ENCODE data around the gene CHAMP1.

GRCh38 chr13:114272977-114273376 lies 41.3 kb upstream of the CHAMP1 start:
- no peak for TF ChIP-seq CTCF (IDR thresholded peaks at IDR 0.05)
- no peak for TF ChIP-seq POLR2AphosphoS5 (IDR thresholded peaks at IDR 0.05)
- no peak for TF ChIP-seq POLR2A (IDR thresholded peaks at IDR 0.05)

Measured in prostate gland (tissue), 2 donors.